ENCODE data around the gene MOGAT3.

The MOGAT3 gene

DNA sequence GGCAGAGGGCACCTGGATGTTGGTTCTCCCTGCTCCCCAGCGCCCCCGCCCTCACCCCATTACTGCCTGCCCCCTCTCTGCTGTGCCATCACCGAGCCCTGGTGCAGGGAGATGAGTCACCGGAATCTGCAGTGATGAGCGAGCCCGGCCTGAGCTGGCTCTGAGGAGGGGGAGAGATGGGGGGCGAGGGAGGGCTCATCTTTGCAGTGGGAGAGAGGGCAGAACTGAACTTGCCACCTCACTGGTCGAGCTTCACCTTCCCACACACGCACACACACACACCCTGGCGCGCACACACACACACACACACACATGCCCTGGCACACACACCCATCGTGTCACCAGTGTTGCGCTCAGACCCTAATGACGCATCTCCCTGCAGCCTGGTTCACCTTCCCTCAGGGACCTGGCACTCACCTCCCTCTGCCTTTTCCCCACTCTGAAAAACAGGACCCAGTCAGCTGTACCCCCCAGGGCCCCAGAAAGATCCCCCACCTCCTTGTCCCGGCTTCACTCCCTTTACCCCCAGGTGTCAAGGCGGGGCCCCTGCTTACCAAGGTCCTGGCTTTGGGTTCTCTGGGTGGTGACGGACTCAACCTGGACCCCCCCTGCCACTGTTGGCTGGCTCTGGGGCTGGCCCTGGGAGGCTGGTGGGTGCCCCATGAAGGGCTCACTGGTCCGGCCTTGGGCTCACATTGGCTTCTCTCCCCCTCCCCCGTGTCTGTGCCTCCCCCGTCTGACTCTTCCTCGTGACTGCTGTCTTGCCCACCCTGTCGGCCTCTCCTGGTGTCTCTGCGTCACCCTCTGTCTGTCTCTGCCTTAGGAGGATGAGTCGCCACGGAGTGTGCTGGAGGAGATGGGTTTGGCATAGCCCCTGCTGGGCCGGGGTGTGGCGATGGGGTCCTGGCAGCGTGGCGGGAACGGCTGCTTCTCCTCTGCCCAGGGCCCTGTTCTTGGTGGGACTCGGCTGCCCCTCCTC lies 40.9 kb downstream of the MOGAT3 start:
- DNase-seq, result no peak

- no peak for DNase-seq
Measured at GRCh38 chr7:101156866-101157589, 43.8 kb downstream of the MOGAT3 start.

DNA sequence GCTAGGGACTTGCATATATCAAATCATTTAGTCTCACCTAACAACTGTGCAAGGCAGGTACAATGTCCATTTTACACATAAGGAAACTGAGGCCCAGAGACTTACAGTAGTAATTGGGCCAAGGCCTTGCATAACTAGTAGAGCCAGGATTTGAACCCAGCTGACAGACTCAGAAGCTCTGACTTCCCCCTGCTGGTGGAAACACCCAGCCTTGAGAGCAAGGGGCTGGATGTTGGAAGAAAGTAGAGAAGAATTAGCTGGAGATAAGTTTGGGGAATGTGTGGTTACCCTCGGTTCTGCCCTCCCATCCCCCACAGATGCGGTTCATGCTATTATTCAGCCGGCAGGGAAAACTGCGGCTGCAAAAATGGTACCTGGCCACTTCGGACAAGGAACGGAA lies 44.6 kb downstream of the MOGAT3 start:
- no peak for DNase-seq

DNA sequence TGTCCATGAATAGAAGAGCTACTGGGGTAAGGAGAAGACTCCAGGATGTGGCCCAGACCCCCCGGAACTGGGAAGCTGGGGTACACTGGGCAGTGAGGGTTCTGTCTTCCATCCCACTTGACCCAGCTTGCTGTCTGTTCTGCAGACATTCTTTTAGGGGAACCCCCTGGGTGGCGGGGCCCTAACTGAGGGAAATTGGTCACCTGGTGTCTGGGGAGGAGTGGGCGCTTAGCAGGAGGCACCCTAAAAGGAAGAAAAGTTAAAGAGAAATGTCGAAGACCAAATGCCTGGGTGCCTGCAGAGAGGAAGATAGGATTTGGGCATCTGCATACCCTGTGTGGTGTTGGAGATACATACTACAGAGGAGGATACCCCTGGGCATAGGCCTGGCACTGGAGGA lies 45.5 kb downstream of the MOGAT3 start:
- no peak for DNase-seq

GRCh38 chr7:101154693-101155102 lies 46.1 kb downstream of the MOGAT3 start:
- no peak for DNase-seq

DNA sequence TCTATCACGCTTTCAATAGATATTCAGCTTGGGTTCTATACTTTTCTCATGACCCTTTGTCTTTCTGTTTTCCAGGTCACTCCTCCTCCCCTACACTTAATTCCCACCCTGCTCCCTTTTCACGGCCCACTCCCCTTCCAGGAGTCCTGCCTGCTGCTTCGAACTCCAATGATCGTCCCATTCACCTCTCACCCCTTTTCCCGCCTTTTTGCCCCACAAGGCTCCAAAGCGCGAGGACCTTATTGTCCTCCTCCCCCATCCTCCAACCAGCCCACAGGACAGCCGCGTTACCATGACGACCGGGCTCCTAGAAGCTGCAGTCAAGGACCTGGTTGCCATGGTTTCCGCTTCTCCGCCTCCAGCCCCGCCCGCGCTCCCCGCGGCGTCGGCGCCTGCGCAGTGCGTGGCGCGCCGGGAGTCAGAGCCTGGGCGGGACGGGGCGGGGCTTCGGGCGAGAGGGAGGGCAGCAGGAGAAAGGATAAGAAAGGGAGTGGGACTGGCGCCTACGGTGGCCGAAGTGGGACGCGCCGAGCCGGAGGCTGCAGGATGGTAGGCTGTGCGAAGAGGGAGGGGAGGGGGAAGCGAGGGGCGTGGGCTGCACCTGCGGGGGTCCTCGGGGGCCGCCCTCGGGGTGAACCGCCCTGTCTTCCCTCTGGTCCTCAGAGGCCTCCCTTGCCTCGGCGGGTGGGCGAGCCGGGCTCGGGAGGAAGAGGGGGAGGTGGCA lies 46.7 kb downstream of the MOGAT3 start, which contains the start of gene AP1S1:
AP1S1 (plus strand) TSS at position 508 of the 724 bp plus-strand sequence; CDS start at position 547, 39 bp downstream.
- DNase-seq, result peak; percentile 85 to 92 (median 88)

GRCh38 chr7:101151908-101152651 lies 48.8 kb downstream of the MOGAT3 start:
- DNase-seq, result no peak

Data from stimulated activated naive CD4-positive, alpha-beta T cell (primary cell).